WTC11 (cell line): ENCODE data around the gene EIF3F. TPM values are rescaled to one million over a fixed set of nuclear protein-coding genes. Genes with fewer than 3 reads are reported as not detected.

ENCODE experiments used
- ATAC-seq: fragments of 200-7000 bp; cut with Tn5 transposase; 2 replicates; pipeline ENCODE4 v1.10.0; 2021; ENCODE audit warnings: mild to moderate bottlenecking, moderate library complexity
- CTCF ChIA-PET: fragments of 300-600 bp; sonication (Branson Sonifier 250); formaldehyde crosslinking; loops from one replicate; lab custom pipeline; 2021; ENCODE audit warnings: antibody characterized with exemption; lab: Charles Lee
- POLR2A ChIA-PET: fragments of 350-600 bp; sonication (Branson Sonifier 250); formaldehyde crosslinking; loops from one replicate; lab custom pipeline; 2021; ENCODE audit warnings: antibody characterized with exemption; lab: Charles Lee
- DNase-seq: peaks from one replicate; pipeline ENCODE4 v3.0.0; 2021; ENCODE audit warnings: low spot score
- H3K27ac Mint-ChIP-seq: 2 replicates; pipeline ENCODE4 v1.8.0; 2021; ENCODE audit warnings: mixed read lengths
- H3K27me3 Mint-ChIP-seq: 2 replicates; pipeline ENCODE4 v1.8.0; 2021; ENCODE audit warnings: low read depth, mild to moderate bottlenecking, moderate library complexity, mixed read lengths
- H3K36me3 Mint-ChIP-seq: 2 replicates; pipeline ENCODE4 v1.8.0; 2021; ENCODE audit warnings: mixed read lengths
- H3K4me1 Mint-ChIP-seq: 2 replicates; pipeline ENCODE4 v1.8.0; 2022; ENCODE audit warnings: mixed read lengths
- H3K4me3 Mint-ChIP-seq: 2 replicates; pipeline ENCODE4 v1.8.0; 2021; ENCODE audit warnings: mild to moderate bottlenecking, moderate library complexity, mixed read lengths
- H3K9me3 Mint-ChIP-seq: 2 replicates; pipeline ENCODE4 v1.8.0; 2021; ENCODE audit warnings: mixed read lengths
- CREB1 ChIP-seq: sonication (generic); formaldehyde crosslinking; IDR thresholded peaks from 2 replicates; pipeline ENCODE4 v1.8.0; 2023; ENCODE audit warnings: mild to moderate bottlenecking, missing genetic modification reagents
- CREM ChIP-seq: sonication (generic); formaldehyde crosslinking; IDR thresholded peaks from 2 replicates; pipeline ENCODE4 v1.8.1; 2022; ENCODE audit warnings: mild to moderate bottlenecking, missing genetic modification reagents, moderate library complexity
- CTCF ChIP-seq: fragments of 200-600 bp; IDR thresholded peaks from 2 replicates; pipeline ENCODE4 v1.8.0; 2022; ENCODE audit warnings: antibody characterized with exemption
- EMX1 ChIP-seq: fragments of 250-450 bp; sonication (Bioruptor Pico); IDR thresholded peaks from 2 replicates; pipeline ENCODE4 v1.8.0; 2021; ENCODE audit warnings: mild to moderate bottlenecking
- ETV6 ChIP-seq: sonication (generic); formaldehyde crosslinking; IDR thresholded peaks from 2 replicates; pipeline ENCODE4 v1.8.1; 2022; ENCODE audit warnings: mild to moderate bottlenecking, missing genetic modification reagents
- FOXJ3 ChIP-seq: sonication (generic); formaldehyde crosslinking; IDR thresholded peaks from 2 replicates; pipeline ENCODE4 v1.9.0; 2021; ENCODE audit warnings: missing genetic modification reagents, mild to moderate bottlenecking, borderline replicate concordance
- IRF1 ChIP-seq: sonication (generic); formaldehyde crosslinking; IDR thresholded peaks from 2 replicates; pipeline ENCODE4 v1.8.0; 2023; ENCODE audit warnings: missing genetic modification reagents
- MXD4 ChIP-seq: fragments of 250-450 bp; sonication (Bioruptor Pico); IDR thresholded peaks from 2 replicates; pipeline ENCODE4 v1.8.0; 2021; ENCODE audit warnings: mild to moderate bottlenecking, moderate library complexity, borderline replicate concordance
- MYBL2 ChIP-seq: sonication (generic); formaldehyde crosslinking; IDR thresholded peaks from 2 replicates; pipeline ENCODE4 v1.8.1; 2023; ENCODE audit warnings: mild to moderate bottlenecking, moderate library complexity, missing genetic modification reagents
- SP1 ChIP-seq: sonication (generic); formaldehyde crosslinking; conservative IDR thresholded peaks from 2 replicates; pipeline ENCODE4 v1.8.1; 2022; ENCODE audit warnings: missing genetic modification reagents
- TEAD4 ChIP-seq: sonication (generic); formaldehyde crosslinking; IDR thresholded peaks from 2 replicates; pipeline ENCODE4 v1.8.0; 2022; ENCODE audit warnings: mild to moderate bottlenecking, missing genetic modification reagents
- USF2 ChIP-seq: sonication (generic); formaldehyde crosslinking; IDR thresholded peaks from 2 replicates; pipeline ENCODE4 v1.8.1; 2023; ENCODE audit warnings: mild to moderate bottlenecking, missing genetic modification reagents, moderate library complexity
- ZBTB21 ChIP-seq: sonication (generic); formaldehyde crosslinking; IDR thresholded peaks from 2 replicates; pipeline ENCODE4 v1.8.1; 2023; ENCODE audit warnings: mild to moderate bottlenecking, missing genetic modification reagents, borderline replicate concordance
- ZBTB43 ChIP-seq: sonication (generic); formaldehyde crosslinking; IDR thresholded peaks from 2 replicates; pipeline ENCODE4 v1.8.1; 2023; ENCODE audit warnings: mild to moderate bottlenecking, missing genetic modification reagents
- ZNF121 ChIP-seq: sonication (generic); formaldehyde crosslinking; IDR thresholded peaks from 2 replicates; pipeline ENCODE4 v1.8.0; 2023; ENCODE audit warnings: missing genetic modification reagents
- ZNF512 ChIP-seq: sonication (generic); formaldehyde crosslinking; IDR thresholded peaks from 2 replicates; pipeline ENCODE4 v1.8.1; 2022; ENCODE audit warnings: missing genetic modification reagents, borderline replicate concordance
- total RNA-seq: library from RNA; stranded (reverse); gene quantifications from 3 replicates; pipeline ENCODE4 v1.2.3, GENCODE V29; 2021

EIF3F gene
- total RNA-seq, 1 experiment from 2014 or later, result 356 TPM

GRCh38 chr11:8032122-8032521 lies 45.0 kb downstream of the EIF3F start:
- Mint-ChIP-seq H3K27ac (no peak overlapping the region), H3K4me1 (peaks cover 15% of the 10 kb centered on the region), H3K36me3 (no peaks in the 10 kb centered on the region), H3K4me3 (no peak overlapping the region), H3K27me3 (peaks cover 10% of the 10 kb centered on the region), H3K9me3 (no peaks in the 10 kb centered on the region)
- ATAC-seq (no peak), DNase-seq (no peak)
- TF ChIP-seq USF2 (CRISPR knock-in tag), result no peak
- CTCF ChIA-PET, result interaction anchor here (1.0 to 14.5 kb wide), 14 partner anchors 12 to 187 kb away, joined by 3 to 278 read pairs (median 10); no protein-coding TSS in a partner anchor
- POLR2A ChIA-PET, result no interaction called here

GRCh38 chr11:8032576-8033304 lies 45.6 kb downstream of the EIF3F start:
- DNase-seq (no peak), ATAC-seq (peak; percentile 40)
- CTCF ChIA-PET, result interaction anchor here (0.6 to 14.5 kb wide), 36 partner anchors 8 to 462 kb away, joined by 3 to 278 read pairs (median 6); no protein-coding TSS in a partner anchor
- Mint-ChIP-seq H3K27ac (no peak overlapping the region; the same call in 1 of the 2 replicates), H3K4me1 (peaks cover 15% of the 10 kb centered on the region), H3K9me3 (no peaks in the 10 kb centered on the region), H3K36me3 (no peaks in the 10 kb centered on the region), H3K4me3 (peak overlapping the region; percentile 51), H3K27me3 (peaks cover 10% of the 10 kb centered on the region)
- no peak for TF ChIP-seq TEAD4 (CRISPR knock-in tag)
- POLR2A ChIA-PET, result interaction anchor here (0.6 kb wide), 1 partner anchor 67 kb away, joined by 5 read pairs; no protein-coding TSS in a partner anchor

GRCh38 chr11:8033305-8034105 lies 46.4 kb downstream of the EIF3F start:
- H3K36me3 Mint-ChIP-seq, result no peaks in the 10 kb centered on the region
- POLR2A ChIA-PET, result interaction anchor here (0.6 kb wide), 1 partner anchor 66 kb away, joined by 5 read pairs; no protein-coding TSS in a partner anchor
- DNase-seq (peak; percentile 78), ATAC-seq (peak; percentile 92)
- H3K9me3 Mint-ChIP-seq, result no peaks in the 10 kb centered on the region
- CTCF ChIA-PET, result interaction anchor here (0.6 to 14.5 kb wide), 37 partner anchors 9 to 462 kb away, joined by 3 to 278 read pairs (median 6); no protein-coding TSS in a partner anchor
- no peak for TF ChIP-seq ETV6 (CRISPR knock-in tag)
- TF ChIP-seq SP1 (CRISPR knock-in tag), result no peak
- peak; percentile 29; the same call in 1 of the 2 replicates for TF ChIP-seq CTCF
- H3K27me3 Mint-ChIP-seq, result peaks cover 10% of the 10 kb centered on the region
- peak overlapping the region; percentile 51 for H3K4me3 Mint-ChIP-seq
- H3K27ac Mint-ChIP-seq, result no peak overlapping the region
- peaks cover 15% of the 10 kb centered on the region for H3K4me1 Mint-ChIP-seq

GRCh38 chr11:8034106-8034585 lies 47.0 kb downstream of the EIF3F start:
- CTCF ChIA-PET, result interaction anchor here (1.0 to 14.5 kb wide), 20 partner anchors 10 to 463 kb away, joined by 3 to 278 read pairs (median 10); no protein-coding TSS in a partner anchor
- H3K27me3 Mint-ChIP-seq, result peaks cover 10% of the 10 kb centered on the region
- POLR2A ChIA-PET, result no interaction called here
- TF ChIP-seq TEAD4 (CRISPR knock-in tag), result no peak
- TF ChIP-seq FOXJ3 (CRISPR knock-in tag), result no peak
- TF ChIP-seq CREB1, result no peak
- no peak for TF ChIP-seq MXD4 (CRISPR knock-in tag)
- TF ChIP-seq MYBL2 (CRISPR knock-in tag), result no peak
- TF ChIP-seq IRF1, result no peak
- TF ChIP-seq ZNF512 (CRISPR knock-in tag), result no peak
- no peak for TF ChIP-seq ZNF121 (CRISPR knock-in tag)
- no peak for TF ChIP-seq EMX1
- no peak for TF ChIP-seq CREM (CRISPR knock-in tag)
- no peak for TF ChIP-seq ZBTB43 (CRISPR knock-in tag)
- TF ChIP-seq ZBTB21 (CRISPR knock-in tag), result no peak

More at GRCh38 chr11:8034106-8034585, 47.0 kb downstream of the EIF3F start:
- ATAC-seq, result no peak
- no peak overlapping the region for H3K4me3 Mint-ChIP-seq
- no peaks in the 10 kb centered on the region for H3K9me3 Mint-ChIP-seq
- H3K27ac Mint-ChIP-seq, result no peak overlapping the region
- no peaks in the 10 kb centered on the region for H3K36me3 Mint-ChIP-seq
- peaks cover 15% of the 10 kb centered on the region for H3K4me1 Mint-ChIP-seq
- no peak for DNase-seq
